ENCODE data around the gene ZNF385B.

DNA sequence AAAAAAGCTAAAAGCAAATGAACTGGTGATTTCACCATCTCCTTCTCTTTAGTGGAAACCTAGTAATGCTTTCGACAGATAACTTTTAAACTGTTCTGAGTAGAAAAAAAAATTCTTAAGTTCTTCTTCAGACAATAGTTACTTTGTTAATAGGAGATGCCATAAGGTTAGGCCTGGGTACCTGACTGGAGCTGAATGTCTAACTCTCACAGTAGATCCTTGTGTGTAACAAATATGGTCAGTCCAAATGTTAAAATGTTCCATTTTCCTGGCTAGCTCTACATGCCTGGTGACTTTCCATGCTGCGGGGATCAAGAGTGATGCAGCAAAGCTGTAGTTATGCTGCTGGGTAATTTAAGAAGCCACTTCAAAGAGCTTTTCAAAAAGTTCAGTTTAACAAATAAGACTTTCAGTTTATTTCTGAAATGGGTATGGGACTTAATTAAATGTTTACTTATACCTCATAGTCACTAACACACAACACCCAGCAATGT is 332.8 kb downstream of the ZNF385B start:
- TF ChIP-seq EZH2 (IDR thresholded peaks at IDR 0.05): no peak
- TF ChIP-seq, protein P1, sequence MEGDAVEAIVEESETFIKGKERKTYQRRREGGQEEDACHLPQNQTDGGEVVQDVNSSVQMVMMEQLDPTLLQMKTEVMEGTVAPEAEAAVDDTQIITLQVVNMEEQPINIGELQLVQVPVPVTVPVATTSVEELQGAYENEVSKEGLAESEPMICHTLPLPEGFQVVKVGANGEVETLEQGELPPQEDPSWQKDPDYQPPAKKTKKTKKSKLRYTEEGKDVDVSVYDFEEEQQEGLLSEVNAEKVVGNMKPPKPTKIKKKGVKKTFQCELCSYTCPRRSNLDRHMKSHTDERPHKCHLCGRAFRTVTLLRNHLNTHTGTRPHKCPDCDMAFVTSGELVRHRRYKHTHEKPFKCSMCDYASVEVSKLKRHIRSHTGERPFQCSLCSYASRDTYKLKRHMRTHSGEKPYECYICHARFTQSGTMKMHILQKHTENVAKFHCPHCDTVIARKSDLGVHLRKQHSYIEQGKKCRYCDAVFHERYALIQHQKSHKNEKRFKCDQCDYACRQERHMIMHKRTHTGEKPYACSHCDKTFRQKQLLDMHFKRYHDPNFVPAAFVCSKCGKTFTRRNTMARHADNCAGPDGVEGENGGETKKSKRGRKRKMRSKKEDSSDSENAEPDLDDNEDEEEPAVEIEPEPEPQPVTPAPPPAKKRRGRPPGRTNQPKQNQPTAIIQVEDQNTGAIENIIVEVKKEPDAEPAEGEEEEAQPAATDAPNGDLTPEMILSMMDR (IDR thresholded peaks at IDR 0.05): no peak

All from neural progenitor cell (in vitro differentiated cells).